ENCODE measurements around the gene CAMK4. TPM values are rescaled to one million over a fixed set of nuclear protein-coding genes. Genes with fewer than 3 reads are reported as not detected.
A peak's percentile ranks its signal among the peaks of the same experiment; 100 is the strongest.

CAMK4 gene
- total and polyA plus RNA-seq, 9 of the 15 experiments (the other 6 are each of a cell fraction or from before 2014, with no cell fraction given): 0.35 TPM; not detected in 8

- no peak for TF ChIP-seq GMEB1 (CRISPR knock-in tag; IDR thresholded peaks at IDR 0.05)
- peak in 1 of 2 experiments; percentile 89; a peak in 2 of 4 replicates for TF ChIP-seq HDAC1 (IDR thresholded peaks at IDR 0.05)
- TF ChIP-seq ZNF184 (CRISPR knock-in tag; IDR thresholded peaks at IDR 0.05): no peak
- TF ChIP-seq, protein P1, sequence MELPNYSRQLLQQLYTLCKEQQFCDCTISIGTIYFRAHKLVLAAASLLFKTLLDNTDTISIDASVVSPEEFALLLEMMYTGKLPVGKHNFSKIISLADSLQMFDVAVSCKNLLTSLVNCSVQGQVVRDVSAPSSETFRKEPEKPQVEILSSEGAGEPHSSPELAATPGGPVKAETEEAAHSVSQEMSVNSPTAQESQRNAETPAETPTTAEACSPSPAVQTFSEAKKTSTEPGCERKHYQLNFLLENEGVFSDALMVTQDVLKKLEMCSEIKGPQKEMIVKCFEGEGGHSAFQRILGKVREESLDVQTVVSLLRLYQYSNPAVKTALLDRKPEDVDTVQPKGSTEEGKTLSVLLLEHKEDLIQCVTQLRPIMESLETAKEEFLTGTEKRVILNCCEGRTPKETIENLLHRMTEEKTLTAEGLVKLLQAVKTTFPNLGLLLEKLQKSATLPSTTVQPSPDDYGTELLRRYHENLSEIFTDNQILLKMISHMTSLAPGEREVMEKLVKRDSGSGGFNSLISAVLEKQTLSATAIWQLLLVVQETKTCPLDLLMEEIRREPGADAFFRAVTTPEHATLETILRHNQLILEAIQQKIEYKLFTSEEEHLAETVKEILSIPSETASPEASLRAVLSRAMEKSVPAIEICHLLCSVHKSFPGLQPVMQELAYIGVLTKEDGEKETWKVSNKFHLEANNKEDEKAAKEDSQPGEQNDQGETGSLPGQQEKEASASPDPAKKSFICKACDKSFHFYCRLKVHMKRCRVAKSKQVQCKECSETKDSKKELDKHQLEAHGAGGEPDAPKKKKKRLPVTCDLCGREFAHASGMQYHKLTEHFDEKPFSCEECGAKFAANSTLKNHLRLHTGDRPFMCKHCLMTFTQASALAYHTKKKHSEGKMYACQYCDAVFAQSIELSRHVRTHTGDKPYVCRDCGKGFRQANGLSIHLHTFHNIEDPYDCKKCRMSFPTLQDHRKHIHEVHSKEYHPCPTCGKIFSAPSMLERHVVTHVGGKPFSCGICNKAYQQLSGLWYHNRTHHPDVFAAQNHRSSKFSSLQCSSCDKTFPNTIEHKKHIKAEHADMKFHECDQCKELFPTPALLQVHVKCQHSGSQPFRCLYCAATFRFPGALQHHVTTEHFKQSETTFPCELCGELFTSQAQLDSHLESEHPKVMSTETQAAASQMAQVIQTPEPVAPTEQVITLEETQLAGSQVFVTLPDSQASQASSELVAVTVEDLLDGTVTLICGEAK (IDR thresholded peaks at IDR 0.05): peak; percentile 72
- TF ChIP-seq, protein P1 (CRISPR knock-in tag; IDR thresholded peaks at IDR 0.05): no peak
- TF ChIP-seq HDGF (IDR thresholded peaks at IDR 0.05): 0 out of 2 replicates have a peak, but pooled peaks have one; percentile 30
- TF ChIP-seq RAD51 (IDR thresholded peaks at IDR 0.05; ENCODE audit: borderline replicate concordance, low read depth): no peak
- no peak for TF ChIP-seq SAFB (IDR thresholded peaks at IDR 0.05; ENCODE audit: borderline replicate concordance, low read depth, low read length)
- peak; percentile 88; the same call in 1 of the 2 replicates for TF ChIP-seq CBX1 (IDR thresholded peaks at IDR 0.05; ENCODE audit: low read depth)
- peak; percentile 56; the same call in 1 of the 2 replicates for TF ChIP-seq FOXM1 (IDR thresholded peaks at IDR 0.05; ENCODE audit: low read depth)
- no peak for TF ChIP-seq FOXM1 (CRISPR knock-in tag; IDR thresholded peaks at IDR 0.05; ENCODE audit: low read depth)
- TF ChIP-seq CSDE1 (IDR thresholded peaks at IDR 0.05): no peak
- no peak for TF ChIP-seq MEF2D (tag; conservative IDR thresholded peaks at IDR 0.05; ENCODE audit: low read depth)
- peak; percentile 82 for TF ChIP-seq SMARCA4 (IDR thresholded peaks at IDR 0.05)
- no peak for TF ChIP-seq ZNF551 (CRISPR knock-in tag; IDR thresholded peaks at IDR 0.05)
- TF ChIP-seq ZNF3 (CRISPR knock-in tag; IDR thresholded peaks at IDR 0.05): no peak
- peak; percentile 65 for TF ChIP-seq ETV5 (CRISPR knock-in tag; IDR thresholded peaks at IDR 0.05; ENCODE audit: low read depth)
- no peak for TF ChIP-seq ZNF224 (CRISPR knock-in tag; IDR thresholded peaks at IDR 0.05)
- TF ChIP-seq DLX4 (CRISPR knock-in tag; IDR thresholded peaks at IDR 0.05): no peak
- TF ChIP-seq PTBP1 (IDR thresholded peaks at IDR 0.05; ENCODE audit: low read depth, low read length): no peak
Observed at GRCh38 chr5:111530298-111530740, 306.1 kb downstream of the CAMK4 start (continued).
